ENCODE measurements around the gene BICD1. TPM values are rescaled to one million over a fixed set of nuclear protein-coding genes. Genes with fewer than 3 reads are reported as not detected.

BICD1 gene
- total and polyA plus RNA-seq, 2 donors (not counting 1 experiment from before 2014, with no cell fraction given): 15.2 to 93.5 TPM

DNA sequence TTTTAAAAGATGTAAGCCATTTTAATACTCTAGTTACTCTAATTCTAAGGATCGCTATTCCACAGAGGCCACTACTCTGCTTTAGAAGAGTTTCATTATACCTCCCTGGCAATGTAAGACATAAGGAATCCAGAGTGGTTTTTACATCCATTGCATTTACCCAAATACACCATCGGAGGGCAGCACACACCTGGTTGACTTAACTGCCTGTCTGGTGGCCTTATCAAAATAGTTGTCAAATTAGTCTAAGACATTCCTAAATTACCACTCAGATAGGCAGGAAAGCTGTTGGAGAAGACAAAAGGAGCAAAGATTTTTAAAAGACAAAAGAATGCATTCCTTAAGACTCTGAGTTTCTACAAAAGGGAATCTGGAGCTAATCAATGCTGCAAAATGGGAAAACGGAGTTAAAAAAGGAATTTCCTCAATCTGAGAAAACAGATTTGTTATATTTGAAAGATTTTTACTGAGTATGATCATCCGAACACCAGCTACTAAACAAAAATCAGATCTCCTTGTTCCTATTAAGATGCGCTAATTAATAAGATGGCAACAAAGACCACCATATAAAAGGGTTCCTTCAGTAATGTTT lies 258.9 kb downstream of the BICD1 start:
- ATAC-seq (ENCODE audit: low read depth): peak; percentile 43
- TF ChIP-seq EZH2 (IDR thresholded peaks at IDR 0.05; ENCODE audit: borderline replicate concordance, insufficient read depth, low read depth, low read length, poor library complexity, severe bottlenecking): no peak
- TF ChIP-seq, protein P1, sequence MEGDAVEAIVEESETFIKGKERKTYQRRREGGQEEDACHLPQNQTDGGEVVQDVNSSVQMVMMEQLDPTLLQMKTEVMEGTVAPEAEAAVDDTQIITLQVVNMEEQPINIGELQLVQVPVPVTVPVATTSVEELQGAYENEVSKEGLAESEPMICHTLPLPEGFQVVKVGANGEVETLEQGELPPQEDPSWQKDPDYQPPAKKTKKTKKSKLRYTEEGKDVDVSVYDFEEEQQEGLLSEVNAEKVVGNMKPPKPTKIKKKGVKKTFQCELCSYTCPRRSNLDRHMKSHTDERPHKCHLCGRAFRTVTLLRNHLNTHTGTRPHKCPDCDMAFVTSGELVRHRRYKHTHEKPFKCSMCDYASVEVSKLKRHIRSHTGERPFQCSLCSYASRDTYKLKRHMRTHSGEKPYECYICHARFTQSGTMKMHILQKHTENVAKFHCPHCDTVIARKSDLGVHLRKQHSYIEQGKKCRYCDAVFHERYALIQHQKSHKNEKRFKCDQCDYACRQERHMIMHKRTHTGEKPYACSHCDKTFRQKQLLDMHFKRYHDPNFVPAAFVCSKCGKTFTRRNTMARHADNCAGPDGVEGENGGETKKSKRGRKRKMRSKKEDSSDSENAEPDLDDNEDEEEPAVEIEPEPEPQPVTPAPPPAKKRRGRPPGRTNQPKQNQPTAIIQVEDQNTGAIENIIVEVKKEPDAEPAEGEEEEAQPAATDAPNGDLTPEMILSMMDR (IDR thresholded peaks at IDR 0.05): peak; percentile 88
- Histone ChIP-seq H3K4me3 (ENCODE audit: control extremely low read depth in 1 of 5, extremely low read depth in 1 of 5, insufficient read depth in 1 of 5, low read depth in 2 of 5, low read length in 4 of 5) (no peak overlapping the region), H3K27me3 (replicated peaks in 1 of 4; ENCODE audit: control extremely low read depth in 1 of 4, control insufficient read depth in 3 of 4, insufficient read depth in 4 of 4, low read length in 3 of 4) (no peaks in the 10 kb centered on the region), H3K9ac (ENCODE audit: low read length) (no peak overlapping the region), H3K27ac (ENCODE audit: low read length in 2 of 2) (no peak overlapping the region), H3K4me1 (ENCODE audit: control insufficient read depth in 2 of 2, insufficient read depth in 2 of 2, low read length in 2 of 2) (no peaks in the 10 kb centered on the region), H3K79me2 (ENCODE audit: control insufficient read depth, insufficient read depth, low read length) (no peaks in the 10 kb centered on the region), H2AFZ (ENCODE audit: insufficient read depth, low read depth, low read length, poor library complexity, severe bottlenecking) (no peak overlapping the region), H4K20me1 (ENCODE audit: control insufficient read depth, insufficient read depth, low read length, poor library complexity, severe bottlenecking) (no peaks in the 10 kb centered on the region), H3K9me3 (ENCODE audit: control extremely low read depth in 1 of 3, control insufficient read depth in 2 of 3, insufficient read depth in 1 of 3, low read length in 2 of 3) (no peaks in the 10 kb centered on the region), H3K4me2 (replicated peaks; ENCODE audit: low read depth, low read length, poor library complexity, severe bottlenecking) (no peak overlapping the region), H3K36me3 (replicated peaks in 1 of 2; ENCODE audit: control extremely low read depth in 1 of 2, control insufficient read depth in 1 of 2, extremely low read depth in 1 of 2, insufficient read depth in 2 of 2, low read length in 1 of 2) (no peaks in the 10 kb centered on the region)
- no peaks in the 10 kb centered on the region for H3K9me3 Mint-ChIP-seq (ENCODE audit: insufficient read depth)
- no peak overlapping the region for H3K4me3 Mint-ChIP-seq
- no peaks in the 10 kb centered on the region for H3K4me1 Mint-ChIP-seq
- WGBS (ENCODE audit: insufficient coverage): no CpG with 5 or more reads among the region's 5 CpGs
- DNase-seq: peak; percentile 60
- no peak overlapping the region for H3K27ac Mint-ChIP-seq
- intact Hi-C loops (cut with micrococcal nuclease): loop anchor here (5.0 to 10.0 kb wide), 3 partner anchors 309 to 1852 kb away; partner anchors contain the start of genes DNM1L and YARS2
- ChIA-PET CTCF (interaction anchor here (0.7 to 4.1 kb wide), 11 partner anchors 9 to 1656 kb away, joined by 3 to 16 read pairs (median 4); partner anchors contain the start of genes ALG10, FGD4 and YARS2), POLR2A (no interaction called here)
- no peaks in the 10 kb centered on the region for H3K27me3 Mint-ChIP-seq

DNA sequence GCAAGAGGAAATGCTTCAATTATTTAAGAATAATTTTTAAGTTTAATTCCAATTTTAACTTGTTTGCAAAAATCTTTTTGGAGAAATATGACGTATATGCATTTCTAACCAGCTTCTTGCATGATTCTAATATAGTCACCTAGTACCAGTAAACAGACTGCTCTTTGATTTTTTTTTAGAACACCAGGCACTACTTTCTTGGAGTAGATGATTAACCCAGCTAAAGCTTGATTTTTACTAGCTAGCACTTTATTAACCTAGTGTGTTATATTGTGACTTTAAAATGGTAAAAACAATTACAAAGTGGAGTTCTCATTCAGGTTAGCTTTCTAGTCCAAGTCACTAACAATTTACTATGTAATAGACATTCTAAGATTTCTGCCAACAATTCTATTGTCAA lies 260.1 kb downstream of the BICD1 start:
- no peak overlapping the region for H3K4me3 Mint-ChIP-seq

More for the DNA sequence above, 260.1 kb downstream of the BICD1 start:
- Histone ChIP-seq H3K4me1 (ENCODE audit: control insufficient read depth in 2 of 2, insufficient read depth in 2 of 2, low read length in 2 of 2) (no peaks in the 10 kb centered on the region), H3K36me3 (replicated peaks in 1 of 2; ENCODE audit: control extremely low read depth in 1 of 2, control insufficient read depth in 1 of 2, extremely low read depth in 1 of 2, insufficient read depth in 2 of 2, low read length in 1 of 2) (no peaks in the 10 kb centered on the region), H3K9me3 (ENCODE audit: control extremely low read depth in 1 of 3, control insufficient read depth in 2 of 3, insufficient read depth in 1 of 3, low read length in 2 of 3) (no peaks in the 10 kb centered on the region), H3K4me2 (replicated peaks; ENCODE audit: low read depth, low read length, poor library complexity, severe bottlenecking) (no peak overlapping the region), H3K4me3 (ENCODE audit: control extremely low read depth in 1 of 5, extremely low read depth in 1 of 5, insufficient read depth in 1 of 5, low read depth in 2 of 5, low read length in 4 of 5) (no peak overlapping the region), H3K9ac (ENCODE audit: low read length) (no peak overlapping the region), H4K20me1 (ENCODE audit: control insufficient read depth, insufficient read depth, low read length, poor library complexity, severe bottlenecking) (no peaks in the 10 kb centered on the region), H3K27me3 (replicated peaks in 1 of 4; ENCODE audit: control extremely low read depth in 1 of 4, control insufficient read depth in 3 of 4, insufficient read depth in 4 of 4, low read length in 3 of 4) (no peaks in the 10 kb centered on the region), H3K79me2 (ENCODE audit: control insufficient read depth, insufficient read depth, low read length) (no peaks in the 10 kb centered on the region), H3K27ac (ENCODE audit: low read length in 2 of 2) (no peak overlapping the region), H2AFZ (ENCODE audit: insufficient read depth, low read depth, low read length, poor library complexity, severe bottlenecking) (no peak overlapping the region)
- no CpG with 5 or more reads among the region's 1 CpG for WGBS (ENCODE audit: insufficient coverage)
- no peak for TF ChIP-seq EZH2 (IDR thresholded peaks at IDR 0.05; ENCODE audit: borderline replicate concordance, insufficient read depth, low read depth, low read length, poor library complexity, severe bottlenecking)
- TF ChIP-seq, protein P1 (IDR thresholded peaks at IDR 0.05): no peak
- ChIA-PET CTCF (interaction anchor here (1.1 to 4.1 kb wide), 4 partner anchors 14 to 714 kb away, joined by 3 to 16 read pairs (median 10); partner anchors contain the start of gene YARS2), POLR2A (interaction anchor here (0.5 kb wide), 1 partner anchor 719 kb away, joined by 3 read pairs; no protein-coding TSS in a partner anchor)
- ATAC-seq (ENCODE audit: low read depth): no peak
- DNase-seq: no peak
- intact Hi-C loops (cut with micrococcal nuclease): loop anchor here (5.0 to 10.0 kb wide), 3 partner anchors 308 to 1851 kb away; partner anchors contain the start of genes DNM1L and YARS2
- Mint-ChIP-seq H3K27me3 (no peaks in the 10 kb centered on the region), H3K9me3 (ENCODE audit: insufficient read depth) (no peaks in the 10 kb centered on the region), H3K27ac (no peak overlapping the region), H3K4me1 (no peaks in the 10 kb centered on the region)
